Measurements from ENCODE around the gene STK35. TPM values are rescaled to one million over a fixed set of nuclear protein-coding genes. Genes with fewer than 3 reads are reported as not detected.

STK35 gene
- total and polyA plus RNA-seq, 2 donors (not counting 3 experiments of a cell fraction or from before 2014, with no cell fraction given) = 10.2 to 17.5 TPM

DNA sequence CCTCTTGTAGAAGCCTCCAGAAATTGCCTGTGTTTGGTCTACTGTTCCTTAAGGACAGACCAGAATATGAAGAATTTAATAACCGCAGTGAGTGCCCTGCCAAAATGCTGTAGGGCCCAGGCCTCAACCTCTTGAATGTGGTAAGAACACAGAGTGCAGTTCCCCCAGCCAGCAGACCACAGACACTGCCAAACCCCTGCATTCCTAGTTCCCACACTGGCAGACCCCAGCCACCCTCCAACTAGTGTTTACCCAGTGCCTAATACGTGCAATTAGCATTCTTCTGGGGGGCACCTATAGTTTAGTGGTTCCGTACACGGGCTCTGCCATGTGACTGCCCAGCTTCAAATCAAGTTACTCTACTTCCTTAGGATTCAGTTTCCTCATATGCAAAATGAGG lies 51.7 kb downstream of the STK35 start:
- intact Hi-C loops (cut with micrococcal nuclease) (no loop called here), dilution Hi-C loops (cut with MboI; ENCODE audit: extremely low pct_ligation_motif_present, low sequenced_read_pairs) (no loop called here)
- H3K36me3 ChIP-seq (ENCODE audit: control insufficient read depth in 2 of 2, extremely low read depth in 1 of 2, insufficient read depth in 2 of 2, low read length in 2 of 2) = no peaks in the 10 kb centered on the region
- no peaks in the 10 kb centered on the region for H3K4me1 ChIP-seq (ENCODE audit: control insufficient read depth, extremely low read depth, insufficient read depth, low read length)
- no peak overlapping the region for H3K27ac ChIP-seq (ENCODE audit: insufficient read depth, low read depth, low read length)
- FAIRE-seq (no peak), DNase-seq (ENCODE audit: low read depth, low spot score) (no peak)
- H3K79me2 ChIP-seq (ENCODE audit: control insufficient read depth, insufficient read depth, low read length) = no peaks in the 10 kb centered on the region
- no TSS peak for BruUV-seq (replicated peaks)
- H3K4me2 ChIP-seq (ENCODE audit: insufficient read depth, low read length) = no peak overlapping the region
- CTCF ChIA-PET = interaction anchor here (1.2 kb wide), 1 partner anchor 9 kb away, joined by 3 read pairs; no protein-coding TSS in a partner anchor
- POLR2A ChIA-PET = no interaction called here
- no peak overlapping the region for H3K4me3 ChIP-seq (replicated peaks in 1 of 3; ENCODE audit: insufficient read depth in 1 of 3, low read depth in 1 of 3, low read length in 3 of 3)
- no peaks in the 10 kb centered on the region for H4K20me1 ChIP-seq (replicated peaks; ENCODE audit: control insufficient read depth, extremely low read depth, insufficient read depth, low read length)
- no peaks in the 10 kb centered on the region for H3K9me3 ChIP-seq (replicated peaks; ENCODE audit: control insufficient read depth, insufficient read depth, low read length)
- H3K9me1 ChIP-seq (replicated peaks; ENCODE audit: control insufficient read depth, extremely low read depth, insufficient read depth, low read length) = no peaks in the 10 kb centered on the region
- no peaks in the 10 kb centered on the region for H3K27me3 ChIP-seq (ENCODE audit: control insufficient read depth in 2 of 2, insufficient read depth in 2 of 2, low read length in 2 of 2)
- H3K9ac ChIP-seq (replicated peaks; ENCODE audit: extremely low read depth, insufficient read depth, low read length) = no peak overlapping the region
- no peak overlapping the region for H2AFZ ChIP-seq (ENCODE audit: low read depth, low read length)
- TF ChIP-seq GATA2 (IDR thresholded peaks at IDR 0.05; ENCODE audit: insufficient read depth, insufficient read length, low read depth, low read length) (no peak), JUN (IDR thresholded peaks at IDR 0.05; ENCODE audit: borderline replicate concordance, insufficient read depth, insufficient read length, low read depth) (no peak)
- TF ChIP-seq, protein P1, sequence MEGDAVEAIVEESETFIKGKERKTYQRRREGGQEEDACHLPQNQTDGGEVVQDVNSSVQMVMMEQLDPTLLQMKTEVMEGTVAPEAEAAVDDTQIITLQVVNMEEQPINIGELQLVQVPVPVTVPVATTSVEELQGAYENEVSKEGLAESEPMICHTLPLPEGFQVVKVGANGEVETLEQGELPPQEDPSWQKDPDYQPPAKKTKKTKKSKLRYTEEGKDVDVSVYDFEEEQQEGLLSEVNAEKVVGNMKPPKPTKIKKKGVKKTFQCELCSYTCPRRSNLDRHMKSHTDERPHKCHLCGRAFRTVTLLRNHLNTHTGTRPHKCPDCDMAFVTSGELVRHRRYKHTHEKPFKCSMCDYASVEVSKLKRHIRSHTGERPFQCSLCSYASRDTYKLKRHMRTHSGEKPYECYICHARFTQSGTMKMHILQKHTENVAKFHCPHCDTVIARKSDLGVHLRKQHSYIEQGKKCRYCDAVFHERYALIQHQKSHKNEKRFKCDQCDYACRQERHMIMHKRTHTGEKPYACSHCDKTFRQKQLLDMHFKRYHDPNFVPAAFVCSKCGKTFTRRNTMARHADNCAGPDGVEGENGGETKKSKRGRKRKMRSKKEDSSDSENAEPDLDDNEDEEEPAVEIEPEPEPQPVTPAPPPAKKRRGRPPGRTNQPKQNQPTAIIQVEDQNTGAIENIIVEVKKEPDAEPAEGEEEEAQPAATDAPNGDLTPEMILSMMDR (IDR thresholded peaks at IDR 0.05; ENCODE audit: extremely low read depth in 1 of 2, insufficient read depth in 1 of 2, low read depth in 1 of 2, low read length in 2 of 2) = no peak

DNA sequence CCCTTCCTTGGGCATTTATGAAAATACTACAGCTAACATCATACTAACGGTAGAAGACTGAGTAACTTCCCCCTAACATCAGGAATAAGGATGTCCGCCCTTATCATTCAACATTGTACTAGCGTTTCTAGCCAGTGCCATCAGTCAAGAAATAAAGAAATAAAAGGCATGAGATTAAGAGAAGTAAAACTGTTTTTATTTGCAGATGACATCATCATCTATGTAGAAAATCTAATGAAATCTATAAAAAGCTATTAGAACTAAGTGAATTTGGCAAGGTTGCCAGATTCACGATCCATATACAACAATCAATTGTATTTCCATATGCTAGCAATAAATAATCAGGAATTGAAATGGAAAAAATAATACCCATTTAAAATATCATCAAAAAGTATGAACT lies 54.6 kb downstream of the STK35 start:
- H3K4me2 ChIP-seq (ENCODE audit: insufficient read depth, low read length) = no peak overlapping the region
- no peak overlapping the region for H2AFZ ChIP-seq (ENCODE audit: low read depth, low read length)
- H3K27ac ChIP-seq (ENCODE audit: insufficient read depth, low read depth, low read length) = no peak overlapping the region
- H3K9ac ChIP-seq (replicated peaks; ENCODE audit: extremely low read depth, insufficient read depth, low read length) = no peak overlapping the region
- H3K4me3 ChIP-seq (replicated peaks in 1 of 3; ENCODE audit: insufficient read depth in 1 of 3, low read depth in 1 of 3, low read length in 3 of 3) = no peak overlapping the region
- no peaks in the 10 kb centered on the region for H3K27me3 ChIP-seq (ENCODE audit: control insufficient read depth in 2 of 2, insufficient read depth in 2 of 2, low read length in 2 of 2)
- no peaks in the 10 kb centered on the region for H3K9me3 ChIP-seq (replicated peaks; ENCODE audit: control insufficient read depth, insufficient read depth, low read length)
- DNase-seq (ENCODE audit: low read depth, low spot score) (no peak), FAIRE-seq (no peak)
- ChIA-PET CTCF (interaction anchor here (0.9 to 1.1 kb wide), 2 partner anchors 16 to 63 kb away, joined by 3 read pairs; no protein-coding TSS in a partner anchor), POLR2A (no interaction called here)
- H3K36me3 ChIP-seq (ENCODE audit: control insufficient read depth in 2 of 2, extremely low read depth in 1 of 2, insufficient read depth in 2 of 2, low read length in 2 of 2) = no peaks in the 10 kb centered on the region
- H4K20me1 ChIP-seq (replicated peaks; ENCODE audit: control insufficient read depth, extremely low read depth, insufficient read depth, low read length) = no peaks in the 10 kb centered on the region
- TF ChIP-seq EZH2 (IDR thresholded peaks at IDR 0.05; ENCODE audit: borderline replicate concordance, low read depth, low read length, severe bottlenecking) (no peak), JUN (IDR thresholded peaks at IDR 0.05; ENCODE audit: borderline replicate concordance, insufficient read depth, insufficient read length, low read depth) (no peak), POLR2A (IDR thresholded peaks at IDR 0.05; ENCODE audit: low read depth, low read length) (no peak), GATA2 (IDR thresholded peaks at IDR 0.05; ENCODE audit: insufficient read depth, insufficient read length, low read depth, low read length) (no peak), POLR2AphosphoS5 (IDR thresholded peaks at IDR 0.05; ENCODE audit: insufficient read depth, low read depth, low read length) (no peak), MYC (IDR thresholded peaks at IDR 0.05; ENCODE audit: low read depth, low read length) (no peak), FOS (IDR thresholded peaks at IDR 0.05; ENCODE audit: borderline replicate concordance, insufficient read depth, low read length) (no peak)
- TF ChIP-seq, protein P2, sequence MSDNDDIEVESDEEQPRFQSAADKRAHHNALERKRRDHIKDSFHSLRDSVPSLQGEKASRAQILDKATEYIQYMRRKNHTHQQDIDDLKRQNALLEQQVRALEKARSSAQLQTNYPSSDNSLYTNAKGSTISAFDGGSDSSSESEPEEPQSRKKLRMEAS (IDR thresholded peaks at IDR 0.05; ENCODE audit: insufficient read depth, insufficient read length) = no peak
- TF ChIP-seq, protein P1 (IDR thresholded peaks at IDR 0.05; ENCODE audit: extremely low read depth in 1 of 2, insufficient read depth in 1 of 2, low read depth in 1 of 2, low read length in 2 of 2) = no peak
- BruUV-seq (replicated peaks) = no TSS peak
- dilution Hi-C loops (cut with MboI; ENCODE audit: extremely low pct_ligation_motif_present, low sequenced_read_pairs) (no loop called here), intact Hi-C loops (cut with micrococcal nuclease) (no loop called here)
- no peaks in the 10 kb centered on the region for H3K4me1 ChIP-seq (ENCODE audit: control insufficient read depth, extremely low read depth, insufficient read depth, low read length)
- H3K79me2 ChIP-seq (ENCODE audit: control insufficient read depth, insufficient read depth, low read length) = no peaks in the 10 kb centered on the region
- no peaks in the 10 kb centered on the region for H3K9me1 ChIP-seq (replicated peaks; ENCODE audit: control insufficient read depth, extremely low read depth, insufficient read depth, low read length)

Data from endothelial cell of umbilical vein (primary cell).